ENCODE results near the gene MYO3B.

The MYO3B gene

DNA sequence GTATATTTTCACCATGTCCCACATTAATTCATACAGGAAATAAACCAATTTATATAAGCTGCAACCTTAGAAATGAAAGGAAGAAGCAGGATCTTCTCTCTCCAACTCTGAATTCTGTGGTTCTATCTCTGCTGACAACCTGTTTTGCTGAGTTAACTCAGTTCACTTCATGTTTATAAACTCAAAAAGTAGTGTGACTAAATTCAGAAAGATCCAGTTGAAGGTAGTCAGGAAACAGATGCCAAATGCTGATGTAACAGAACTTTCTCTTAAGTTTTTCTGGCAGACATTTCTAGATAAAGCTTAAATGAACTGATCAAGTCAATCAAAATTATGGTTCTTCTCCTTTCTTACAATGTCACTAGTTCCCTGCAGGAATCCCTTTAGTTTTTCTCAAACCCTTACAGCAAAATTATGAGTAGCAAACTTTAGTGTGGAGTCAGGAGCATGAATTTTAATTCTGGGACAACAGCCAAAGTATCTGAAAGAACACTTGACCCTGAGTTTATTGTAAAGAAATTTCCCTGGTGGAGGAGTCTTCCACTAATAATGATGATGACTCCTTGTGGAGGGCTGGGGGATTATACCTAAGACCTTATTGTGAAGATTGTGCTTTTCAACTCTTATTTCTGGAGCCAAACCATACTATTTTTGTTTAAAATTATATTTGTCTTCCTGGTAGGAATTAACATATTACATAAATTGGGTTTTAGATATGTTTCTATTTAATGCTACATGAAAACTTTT lies 216.9 kb downstream of the MYO3B start:
- no peak for DNase-seq (ENCODE audit: insufficient read length, low spot score)
- TF ChIP-seq, protein P1, sequence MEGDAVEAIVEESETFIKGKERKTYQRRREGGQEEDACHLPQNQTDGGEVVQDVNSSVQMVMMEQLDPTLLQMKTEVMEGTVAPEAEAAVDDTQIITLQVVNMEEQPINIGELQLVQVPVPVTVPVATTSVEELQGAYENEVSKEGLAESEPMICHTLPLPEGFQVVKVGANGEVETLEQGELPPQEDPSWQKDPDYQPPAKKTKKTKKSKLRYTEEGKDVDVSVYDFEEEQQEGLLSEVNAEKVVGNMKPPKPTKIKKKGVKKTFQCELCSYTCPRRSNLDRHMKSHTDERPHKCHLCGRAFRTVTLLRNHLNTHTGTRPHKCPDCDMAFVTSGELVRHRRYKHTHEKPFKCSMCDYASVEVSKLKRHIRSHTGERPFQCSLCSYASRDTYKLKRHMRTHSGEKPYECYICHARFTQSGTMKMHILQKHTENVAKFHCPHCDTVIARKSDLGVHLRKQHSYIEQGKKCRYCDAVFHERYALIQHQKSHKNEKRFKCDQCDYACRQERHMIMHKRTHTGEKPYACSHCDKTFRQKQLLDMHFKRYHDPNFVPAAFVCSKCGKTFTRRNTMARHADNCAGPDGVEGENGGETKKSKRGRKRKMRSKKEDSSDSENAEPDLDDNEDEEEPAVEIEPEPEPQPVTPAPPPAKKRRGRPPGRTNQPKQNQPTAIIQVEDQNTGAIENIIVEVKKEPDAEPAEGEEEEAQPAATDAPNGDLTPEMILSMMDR (IDR thresholded peaks at IDR 0.05; ENCODE audit: insufficient read depth, missing control alignments) = peak; percentile 1
- no peak for FAIRE-seq

DNA sequence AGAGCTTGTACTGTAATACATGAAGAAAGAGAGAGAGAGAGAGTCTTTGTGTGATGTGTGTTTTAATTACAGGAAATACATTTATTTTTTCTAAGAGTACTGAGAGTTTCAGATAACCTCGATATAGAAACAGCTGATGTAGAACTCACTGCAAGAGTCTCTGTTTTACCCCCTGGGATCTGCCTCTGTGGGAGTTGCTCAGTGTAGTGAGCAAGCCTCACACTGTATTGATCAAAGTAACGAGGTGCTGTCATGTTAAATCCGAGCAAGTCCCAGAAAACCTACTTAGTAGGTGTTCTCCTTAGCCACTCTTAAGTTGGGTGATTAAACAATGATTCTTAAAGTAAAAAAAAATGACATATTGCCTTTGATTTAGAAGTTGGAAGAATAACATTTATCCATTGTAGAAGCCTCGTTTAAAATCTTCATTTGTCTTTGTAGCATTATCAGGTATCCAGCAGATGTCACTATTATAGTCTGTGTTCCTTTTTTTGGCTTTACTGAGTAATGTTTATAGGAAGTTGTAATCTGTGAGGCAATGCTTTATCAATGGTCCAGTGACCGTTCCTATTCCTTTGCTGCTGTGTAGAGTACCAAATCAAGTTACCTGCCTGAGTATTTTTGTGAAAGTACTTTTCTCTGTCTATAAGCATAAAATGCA lies 219.0 kb downstream of the MYO3B start:
- DNase-seq (ENCODE audit: insufficient read length, low spot score) (no peak), FAIRE-seq (peak; percentile 41)
- TF ChIP-seq, protein P1 (IDR thresholded peaks at IDR 0.05; ENCODE audit: insufficient read depth, missing control alignments) = peak; percentile 30

DNA sequence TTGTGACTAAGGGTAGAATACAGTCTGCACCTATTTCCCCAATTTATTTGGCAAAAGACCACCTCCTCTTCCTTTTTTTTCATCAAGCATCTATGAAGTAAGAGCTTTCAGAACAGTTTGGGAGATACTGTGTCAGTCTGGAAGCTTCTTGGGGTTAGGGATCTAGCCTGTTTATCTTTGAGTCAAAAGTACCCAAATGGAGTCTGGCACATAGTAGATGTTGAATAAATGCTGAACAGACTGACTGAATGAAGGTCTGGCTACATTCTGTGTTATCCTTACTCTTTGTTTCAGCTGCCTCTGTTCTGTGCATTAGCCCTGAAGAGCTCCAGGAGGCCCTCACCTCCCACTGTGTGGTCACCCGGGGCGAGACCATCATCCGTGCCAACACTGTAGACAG lies 223.2 kb downstream of the MYO3B start:
- no peak for FAIRE-seq
- TF ChIP-seq, protein P1 (IDR thresholded peaks at IDR 0.05; ENCODE audit: insufficient read depth, missing control alignments) = no peak
- no peak for DNase-seq (ENCODE audit: insufficient read length, low spot score)

DNA sequence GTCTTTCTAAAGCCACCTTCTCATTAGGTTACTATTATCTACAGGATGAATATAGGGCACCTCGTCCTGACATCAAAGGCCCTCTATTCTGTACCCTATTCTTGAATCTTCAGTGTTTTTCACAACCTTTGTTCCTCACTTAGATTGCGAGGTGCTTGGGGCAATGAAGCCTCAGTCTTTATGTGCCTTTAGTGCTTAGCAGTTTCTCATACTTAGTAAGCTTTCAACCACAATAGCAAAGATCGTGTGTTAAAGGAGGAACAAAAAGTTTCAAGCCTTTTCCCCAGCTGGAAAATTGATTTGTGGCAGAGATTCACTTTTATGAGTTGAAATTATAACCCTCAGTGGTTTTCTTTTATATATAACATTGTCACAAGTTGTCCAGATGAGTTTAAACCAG lies 226.9 kb downstream of the MYO3B start:
- FAIRE-seq (no peak), DNase-seq (ENCODE audit: insufficient read length, low spot score) (no peak)
- TF ChIP-seq, protein P1 (IDR thresholded peaks at IDR 0.05; ENCODE audit: insufficient read depth, missing control alignments) = no peak

DNA sequence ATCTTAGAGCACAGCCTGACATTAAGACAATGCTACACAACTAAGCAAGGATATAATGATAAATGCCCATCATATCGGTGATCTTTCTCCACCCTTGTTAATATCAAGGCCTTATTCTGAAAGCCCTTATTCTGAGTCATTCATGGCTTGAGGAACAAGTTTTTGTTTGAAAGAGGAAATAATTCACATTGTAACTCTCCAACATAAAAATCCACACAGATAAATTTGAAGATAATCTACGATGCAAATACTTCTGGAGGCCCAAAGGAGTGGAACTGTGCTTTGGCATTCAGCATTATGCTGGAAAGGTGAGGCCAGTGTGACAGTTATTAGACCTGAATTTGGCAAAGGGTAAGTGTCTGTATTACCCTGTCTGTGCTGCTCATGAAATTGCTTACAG lies 227.4 kb downstream of the MYO3B start:
- TF ChIP-seq, protein P1 (IDR thresholded peaks at IDR 0.05; ENCODE audit: insufficient read depth, missing control alignments) = no peak
- FAIRE-seq = no peak
- DNase-seq (ENCODE audit: insufficient read length, low spot score) = no peak

DNA sequence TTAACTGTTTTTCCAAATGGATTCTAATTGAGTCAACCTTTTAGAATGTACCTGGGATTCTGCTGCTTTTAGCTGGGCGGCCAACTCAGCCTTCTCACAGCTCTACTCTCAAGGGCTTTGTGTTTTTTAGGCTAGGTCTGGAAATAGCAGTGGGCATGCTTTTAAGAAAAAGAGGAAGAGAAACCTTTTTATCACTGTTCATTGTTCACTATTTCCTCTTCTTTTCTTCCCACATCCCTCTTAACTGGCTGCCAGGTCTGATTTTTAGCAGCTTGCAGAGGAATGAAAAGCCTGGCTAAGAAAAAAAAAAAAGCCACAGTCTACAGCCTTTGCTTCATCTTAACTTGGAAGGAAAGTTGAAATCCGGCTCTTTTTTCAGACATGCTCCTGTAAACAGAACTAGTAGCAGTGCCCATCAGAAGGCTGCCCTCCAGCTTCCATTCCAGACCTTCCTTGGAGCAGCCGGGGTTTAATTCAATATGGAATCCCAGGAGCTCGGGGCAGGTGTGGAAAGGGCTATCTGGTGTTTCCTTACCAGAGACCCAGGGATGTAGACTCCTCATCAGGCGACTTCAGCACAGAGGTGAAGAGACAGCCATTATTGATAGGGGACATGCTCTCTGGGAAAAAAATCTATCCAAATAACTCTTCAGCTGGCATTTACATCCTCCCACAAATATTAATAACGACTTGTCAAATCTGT lies 230.7 kb downstream of the MYO3B start:
- FAIRE-seq = no peak
- no peak for DNase-seq (ENCODE audit: insufficient read length, low spot score)
- TF ChIP-seq, protein P1 (IDR thresholded peaks at IDR 0.05; ENCODE audit: insufficient read depth, missing control alignments) = no peak
